ACC112 (cell line): Measurements from ENCODE around the gene RNLS.

ENCODE experiments used
- H2AFZ ChIP-seq: fragments of 200-600 bp; sonication (generic); one replicate; pipeline ENCODE4 v1.6.0; 2017; ENCODE audit warnings: antibody characterized with exemption, low read length; ENCODE audit not compliant: unreplicated experiment
- H3K27ac ChIP-seq: fragments of 200-600 bp; sonication (generic); 2 replicates; pipeline ENCODE4 v1.5.1; 2014; ENCODE audit warnings: low read depth, mild to moderate bottlenecking, antibody characterized with exemption, low read length, moderate library complexity
- H3K27me3 ChIP-seq: fragments of 200-600 bp; sonication (generic); 2 replicates; pipeline ENCODE4 v1.6.1; 2014; ENCODE audit warnings: mild to moderate bottlenecking, antibody characterized with exemption, low read length, moderate library complexity, mixed read lengths; ENCODE audit not compliant: insufficient read depth
- H3K36me3 ChIP-seq: fragments of 200-600 bp; sonication (generic); 2 replicates; pipeline ENCODE4 v1.6.1; 2016; ENCODE audit warnings: mild to moderate bottlenecking, antibody characterized with exemption, low read length, moderate library complexity, mixed read lengths; ENCODE audit not compliant: insufficient read depth
- H3K4me1 ChIP-seq: fragments of 200-600 bp; sonication (generic); one replicate; pipeline ENCODE4 v1.6.1; 2016; ENCODE audit warnings: low read length, mixed read lengths; ENCODE audit not compliant: insufficient read depth, unreplicated experiment, control insufficient read depth
- H3K4me3 ChIP-seq: fragments of 200-600 bp; sonication (generic); 2 replicates; pipeline ENCODE4 v1.5.1; 2014; ENCODE audit warnings: mild to moderate bottlenecking, low read depth, low read length
- H3K79me2 ChIP-seq: fragments of 200-600 bp; sonication (generic); one replicate; pipeline ENCODE4 v1.6.0; 2016; ENCODE audit warnings: low read length; ENCODE audit not compliant: control insufficient read depth, unreplicated experiment, insufficient read depth

RNLS gene

DNA sequence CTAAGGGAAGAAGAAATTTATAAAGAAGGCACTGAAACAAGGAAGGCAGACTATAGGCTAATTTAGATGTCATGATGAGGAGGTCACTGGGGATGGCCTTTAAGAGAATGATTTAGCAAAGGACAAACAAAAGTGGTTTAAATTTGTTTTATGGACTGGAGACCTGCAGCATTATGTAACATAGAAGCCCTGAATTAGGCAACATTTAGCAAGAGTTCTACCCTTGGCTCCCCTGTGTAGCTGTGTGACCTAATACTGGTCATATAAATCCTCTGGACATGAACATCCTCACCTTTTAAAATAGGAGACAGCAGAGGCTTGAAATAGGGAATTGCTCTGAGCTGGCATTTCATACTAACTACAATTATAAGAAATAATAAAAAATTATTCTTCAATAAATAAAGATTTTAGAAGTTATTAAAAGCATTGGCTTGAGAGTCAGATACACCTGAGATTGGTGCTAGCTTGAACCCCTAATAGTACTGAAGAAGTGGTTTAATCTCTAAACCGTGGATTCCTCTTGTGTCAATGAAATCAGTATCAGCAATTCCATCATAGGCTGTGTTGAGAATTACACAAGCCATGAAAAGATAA is 48.9 kb downstream of the RNLS start:
- Histone ChIP-seq H3K4me1 (peaks cover 16% of the 10 kb centered on the region), H3K79me2 (no peaks in the 10 kb centered on the region), H3K27ac (no peak overlapping the region), H3K36me3 (no peaks in the 10 kb centered on the region), H2AFZ (no peak overlapping the region), H3K27me3 (no peaks in the 10 kb centered on the region), H3K4me3 (no peak overlapping the region)

DNA sequence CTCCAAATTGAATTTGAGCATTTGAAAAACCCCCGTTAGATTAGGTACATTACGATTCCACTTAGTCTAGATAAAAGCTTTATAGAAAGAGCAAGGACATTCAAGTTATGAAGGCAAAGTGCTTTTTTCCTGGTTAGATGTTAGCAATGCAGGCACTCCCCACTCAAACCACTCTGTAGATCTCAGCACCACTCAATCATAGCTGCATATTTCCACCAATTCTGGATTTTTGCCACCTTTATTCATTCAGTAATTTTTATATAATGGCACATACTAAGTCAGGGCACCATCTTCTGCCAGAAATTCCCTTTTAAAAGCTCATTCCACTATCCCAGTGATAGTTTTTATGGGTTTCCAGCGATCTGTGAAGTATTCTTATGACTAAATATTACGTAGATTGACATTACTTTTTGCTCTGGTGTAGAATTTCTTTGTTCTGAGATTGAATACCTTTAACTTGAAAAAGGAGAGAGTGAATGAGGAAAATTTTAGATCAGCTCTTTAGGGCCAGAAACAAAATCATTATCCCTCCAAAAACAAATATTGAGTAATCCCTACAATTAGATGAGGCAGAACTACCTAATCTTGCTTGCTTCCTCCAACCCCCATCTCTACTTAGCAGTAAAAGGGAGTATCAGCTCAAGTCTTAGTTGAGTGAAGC is 51.6 kb downstream of the RNLS start:
- no peak overlapping the region for H3K4me3 ChIP-seq
- H2AFZ ChIP-seq: no peak overlapping the region
- no peaks in the 10 kb centered on the region for H3K27me3 ChIP-seq
- no peaks in the 10 kb centered on the region for H3K79me2 ChIP-seq
- H3K4me1 ChIP-seq: peaks cover 19% of the 10 kb centered on the region
- no peak overlapping the region for H3K27ac ChIP-seq
- no peaks in the 10 kb centered on the region for H3K36me3 ChIP-seq

DNA sequence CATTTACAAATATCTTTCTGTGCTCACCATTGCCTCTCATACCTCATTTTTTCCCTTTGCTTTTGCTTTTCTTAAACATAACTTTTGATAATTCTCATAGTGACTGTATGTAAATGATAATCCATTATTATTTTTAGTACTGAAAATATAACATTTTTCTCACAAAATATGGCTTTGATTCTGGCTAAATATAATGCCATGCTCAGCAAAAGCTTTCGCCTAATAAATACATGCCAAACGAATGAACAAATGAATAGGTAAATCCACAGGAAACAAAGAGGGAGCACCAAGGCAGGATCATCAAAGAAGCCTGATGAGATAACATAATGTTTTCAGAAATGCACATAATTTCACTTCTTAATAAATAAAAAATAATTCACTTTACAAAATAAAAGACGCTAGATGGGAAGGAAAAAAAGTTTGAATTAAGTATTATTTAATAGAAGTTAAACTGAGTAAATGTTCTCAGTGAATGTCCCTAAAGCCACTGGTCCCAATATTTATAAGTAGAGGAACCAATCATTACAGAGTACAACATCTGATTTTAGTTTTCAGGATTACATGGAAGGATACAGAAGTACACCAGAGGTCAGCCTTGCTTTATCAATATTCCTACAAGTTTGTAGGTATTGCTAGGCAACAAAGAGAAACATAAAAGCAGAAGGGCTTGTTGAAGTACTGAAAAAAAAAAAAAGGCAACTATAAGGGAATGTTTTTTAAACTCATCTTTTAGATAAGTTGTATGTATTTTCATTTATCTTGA is 52.3 kb downstream of the RNLS start:
- H3K27me3 ChIP-seq: no peaks in the 10 kb centered on the region
- H2AFZ ChIP-seq: no peak overlapping the region
- H3K4me1 ChIP-seq: peaks cover 26% of the 10 kb centered on the region
- H3K79me2 ChIP-seq: no peaks in the 10 kb centered on the region
- H3K4me3 ChIP-seq: no peak overlapping the region
- no peaks in the 10 kb centered on the region for H3K36me3 ChIP-seq
- no peak overlapping the region for H3K27ac ChIP-seq

DNA sequence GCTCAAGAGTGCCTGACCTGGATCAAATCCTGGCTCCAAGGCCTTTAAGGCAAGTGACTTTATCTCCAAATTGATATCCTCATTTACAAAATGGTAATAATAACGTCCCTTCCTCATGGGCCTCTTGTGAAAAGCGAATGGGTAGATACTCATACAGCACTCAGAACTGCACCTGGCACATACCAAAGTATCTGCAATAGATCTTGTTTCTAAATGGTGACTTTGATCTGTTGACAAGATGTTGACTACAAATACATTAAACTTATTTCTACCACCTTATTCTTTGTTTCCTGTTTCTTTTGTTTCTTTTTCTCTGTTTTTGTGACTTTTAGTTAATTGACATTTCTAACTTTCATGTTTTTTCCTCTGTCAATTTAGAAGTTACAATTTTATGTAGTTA is 53.0 kb downstream of the RNLS start:
- no peak overlapping the region for H3K27ac ChIP-seq
- H3K27me3 ChIP-seq: no peaks in the 10 kb centered on the region
- H2AFZ ChIP-seq: no peak overlapping the region
- no peaks in the 10 kb centered on the region for H3K36me3 ChIP-seq
- H3K4me3 ChIP-seq: no peak overlapping the region
- H3K4me1 ChIP-seq: peaks cover 32% of the 10 kb centered on the region
- H3K79me2 ChIP-seq: no peaks in the 10 kb centered on the region

DNA sequence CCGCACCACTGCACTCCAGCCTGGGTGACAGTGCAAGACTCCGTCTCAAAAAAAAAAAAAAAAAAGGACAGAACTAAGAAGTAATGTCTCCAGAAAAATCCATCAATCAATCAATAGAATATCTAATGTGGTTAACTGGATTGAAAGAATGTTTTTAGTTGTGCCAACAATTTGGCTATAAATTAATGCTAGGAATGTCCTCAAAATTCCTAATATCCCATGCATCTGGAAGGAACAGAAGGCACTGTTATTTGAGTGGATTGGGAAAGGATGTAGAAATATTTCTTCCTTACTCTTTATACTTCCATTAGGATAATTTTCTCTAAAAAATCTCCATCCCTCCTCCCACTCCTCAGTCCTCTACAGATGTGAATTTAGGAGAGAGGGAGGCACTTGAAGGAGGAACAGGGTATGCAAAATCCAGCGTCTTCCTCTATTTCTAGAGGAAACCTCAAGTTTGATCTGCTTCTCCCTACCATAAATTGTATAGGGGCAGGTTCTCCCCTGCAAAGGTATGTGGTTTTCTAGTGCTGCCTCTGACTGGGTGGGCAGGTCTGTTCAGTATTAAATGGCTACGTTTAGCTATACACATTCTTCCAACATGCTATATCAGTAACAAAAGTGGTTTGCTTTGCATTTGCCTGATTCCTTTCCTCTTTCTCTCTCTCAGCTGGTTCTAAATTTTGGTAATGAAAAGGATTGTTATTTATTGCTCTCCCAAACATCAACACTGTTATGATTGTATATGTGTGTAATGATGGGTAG is 54.1 kb downstream of the RNLS start:
- Histone ChIP-seq H3K4me1 (peaks cover 35% of the 10 kb centered on the region), H3K27me3 (no peaks in the 10 kb centered on the region), H3K4me3 (no peak overlapping the region), H3K79me2 (no peaks in the 10 kb centered on the region), H2AFZ (no peak overlapping the region), H3K36me3 (no peaks in the 10 kb centered on the region), H3K27ac (no peak overlapping the region)

DNA sequence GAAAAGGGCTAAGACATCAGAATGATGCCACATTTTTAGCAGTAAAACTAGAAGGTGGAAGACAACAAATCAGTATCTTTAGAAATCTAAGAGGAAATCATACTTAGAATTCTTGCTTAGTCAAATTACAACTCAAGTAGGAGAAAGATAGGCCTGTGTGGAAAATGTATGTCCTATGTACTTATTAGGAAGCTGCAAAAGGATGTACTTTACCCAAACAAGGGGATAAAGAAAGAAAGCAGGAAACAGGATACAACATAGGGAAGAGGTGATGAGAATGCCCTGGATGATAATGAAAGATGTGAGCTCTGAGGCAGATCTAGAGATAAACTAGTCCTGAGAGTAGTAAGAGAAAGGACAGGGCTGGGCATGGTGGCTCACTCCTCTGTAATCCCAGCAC is 54.9 kb downstream of the RNLS start:
- Histone ChIP-seq H3K4me3 (no peak overlapping the region), H3K79me2 (no peaks in the 10 kb centered on the region), H2AFZ (no peak overlapping the region), H3K4me1 (peaks cover 40% of the 10 kb centered on the region), H3K27me3 (no peaks in the 10 kb centered on the region), H3K36me3 (no peaks in the 10 kb centered on the region), H3K27ac (no peak overlapping the region)

DNA sequence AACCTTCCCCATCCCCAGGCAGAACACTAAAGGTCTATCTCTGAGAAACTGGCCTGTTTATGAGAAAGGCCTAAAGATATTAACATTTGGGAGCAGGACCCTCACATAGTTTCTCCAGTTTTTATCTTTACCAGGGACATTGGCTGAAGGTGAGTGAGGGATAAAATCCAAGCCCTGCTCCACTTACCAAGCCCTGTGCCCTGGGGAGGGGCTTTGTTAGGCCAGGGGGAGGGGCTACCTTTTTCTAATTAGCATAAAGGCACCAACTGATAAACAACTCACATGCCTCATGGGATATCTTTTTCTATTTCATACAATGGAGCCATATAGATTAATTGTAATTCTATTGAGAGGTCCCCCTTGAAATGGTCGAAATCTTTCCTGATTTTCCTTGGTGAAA is 55.9 kb downstream of the RNLS start:
- Histone ChIP-seq H3K4me1 (peaks cover 40% of the 10 kb centered on the region), H3K27me3 (no peaks in the 10 kb centered on the region), H2AFZ (no peak overlapping the region), H3K79me2 (no peaks in the 10 kb centered on the region), H3K27ac (no peak overlapping the region), H3K4me3 (no peak overlapping the region), H3K36me3 (no peaks in the 10 kb centered on the region)

DNA sequence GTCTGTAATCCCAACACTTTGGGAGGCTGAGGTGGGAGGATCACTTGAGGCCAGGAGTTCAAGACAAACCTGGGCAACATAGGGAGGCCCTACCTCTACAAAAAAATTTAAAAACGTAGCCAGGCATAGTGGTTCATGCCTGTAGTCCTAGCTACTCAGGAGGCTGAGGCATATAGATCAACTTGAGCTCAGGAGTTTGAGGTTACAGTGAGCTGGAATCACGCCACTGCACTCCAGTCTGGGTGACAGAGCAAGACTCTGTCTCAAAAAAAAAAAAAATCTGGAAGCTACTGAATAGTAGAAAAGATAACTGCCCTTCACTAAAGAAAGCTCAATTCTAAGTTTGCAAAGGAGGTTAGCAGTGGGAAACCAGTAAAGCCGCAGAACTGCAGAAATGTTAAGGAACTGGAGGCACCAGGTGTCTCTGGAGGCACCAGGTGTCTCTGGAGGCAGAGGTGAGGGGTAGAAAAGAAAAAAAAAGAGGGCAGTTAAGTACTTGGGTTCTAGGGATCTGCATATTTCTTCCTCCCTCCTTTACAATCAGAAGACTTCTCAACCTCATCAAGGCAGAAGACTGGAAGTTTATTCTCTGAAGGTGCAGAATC is 56.5 kb downstream of the RNLS start:
- no peak overlapping the region for H2AFZ ChIP-seq
- peaks cover 40% of the 10 kb centered on the region for H3K4me1 ChIP-seq
- no peak overlapping the region for H3K4me3 ChIP-seq
- H3K27ac ChIP-seq: no peak overlapping the region
- no peaks in the 10 kb centered on the region for H3K79me2 ChIP-seq
- no peaks in the 10 kb centered on the region for H3K27me3 ChIP-seq
- H3K36me3 ChIP-seq: no peaks in the 10 kb centered on the region

DNA sequence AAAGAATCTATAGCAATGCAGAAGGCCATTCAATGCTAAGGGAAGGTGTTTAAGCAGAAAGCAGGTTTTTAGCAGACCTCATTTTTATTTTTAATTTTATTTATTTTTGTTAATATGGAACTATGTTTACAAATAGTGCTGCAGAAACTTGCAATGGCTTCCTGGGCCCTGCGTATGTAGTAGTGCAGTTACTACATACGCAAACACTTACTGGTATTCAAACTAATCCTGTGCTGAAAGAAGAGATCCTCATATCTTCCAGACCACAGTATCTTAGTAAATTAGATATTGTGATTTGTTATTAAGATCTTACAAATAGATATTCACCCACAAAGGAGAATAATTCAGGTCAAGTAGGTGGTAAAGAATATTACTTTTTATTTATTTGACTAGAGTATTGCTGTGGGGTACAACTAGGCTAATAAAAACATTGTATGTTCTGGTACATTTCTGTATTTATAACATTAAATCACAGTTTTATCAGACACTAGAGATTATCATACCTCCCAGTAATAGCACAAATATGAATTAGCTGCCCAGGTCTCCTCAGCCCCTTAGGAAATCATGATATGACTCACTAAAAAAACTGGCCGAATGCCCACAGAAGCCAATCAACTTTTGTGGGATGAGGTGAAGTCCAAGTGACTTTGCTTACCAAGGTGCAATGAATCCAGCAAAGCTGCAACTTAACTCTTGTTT is 57.6 kb downstream of the RNLS start:
- Histone ChIP-seq H3K36me3 (no peaks in the 10 kb centered on the region), H3K27ac (no peak overlapping the region; the same call in 1 of the 2 replicates), H3K27me3 (no peaks in the 10 kb centered on the region), H3K4me3 (no peak overlapping the region), H3K4me1 (peaks cover 40% of the 10 kb centered on the region), H3K79me2 (no peaks in the 10 kb centered on the region), H2AFZ (no peak overlapping the region)
